GM19043 (cell line): Measurements from ENCODE around the gene CSNK1A1.

ENCODE experiments used
- ATAC-seq: cut with Tn5 transposase; IDR thresholded peaks from one replicate; pipeline ENCODE4 v1.9.1; 2021; ENCODE audit warnings: low read depth; ENCODE audit not compliant: unreplicated experiment

Gene CSNK1A1

GRCh38 chr5:149575131-149575530 lies 23.9 kb upstream of the CSNK1A1 start:
- no peak for ATAC-seq

- no peak for ATAC-seq
Measured at GRCh38 chr5:149572576-149573231, 21.5 kb upstream of the CSNK1A1 start.

- no peak for ATAC-seq
Measured at GRCh38 chr5:149572170-149572569, 20.9 kb upstream of the CSNK1A1 start.

DNA sequence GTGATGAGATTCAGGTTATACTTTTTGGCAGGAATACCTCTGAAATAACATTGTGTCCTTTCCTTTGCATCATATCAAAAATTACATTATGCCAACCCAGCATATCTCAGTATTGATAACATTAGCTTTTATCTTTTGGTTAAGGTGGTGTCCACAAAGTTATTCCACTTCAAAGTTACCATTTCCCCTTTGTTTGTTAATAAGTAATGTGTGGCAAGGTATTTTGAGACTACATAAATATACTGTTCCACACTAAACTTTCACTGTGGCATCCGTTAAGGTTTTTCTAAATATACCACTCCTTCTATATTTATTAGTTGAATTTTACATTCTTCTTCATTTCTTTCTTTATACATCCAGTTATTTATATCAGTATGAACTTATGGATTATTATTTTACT lies 16.0 kb upstream of the CSNK1A1 start:
- no peak for ATAC-seq

DNA sequence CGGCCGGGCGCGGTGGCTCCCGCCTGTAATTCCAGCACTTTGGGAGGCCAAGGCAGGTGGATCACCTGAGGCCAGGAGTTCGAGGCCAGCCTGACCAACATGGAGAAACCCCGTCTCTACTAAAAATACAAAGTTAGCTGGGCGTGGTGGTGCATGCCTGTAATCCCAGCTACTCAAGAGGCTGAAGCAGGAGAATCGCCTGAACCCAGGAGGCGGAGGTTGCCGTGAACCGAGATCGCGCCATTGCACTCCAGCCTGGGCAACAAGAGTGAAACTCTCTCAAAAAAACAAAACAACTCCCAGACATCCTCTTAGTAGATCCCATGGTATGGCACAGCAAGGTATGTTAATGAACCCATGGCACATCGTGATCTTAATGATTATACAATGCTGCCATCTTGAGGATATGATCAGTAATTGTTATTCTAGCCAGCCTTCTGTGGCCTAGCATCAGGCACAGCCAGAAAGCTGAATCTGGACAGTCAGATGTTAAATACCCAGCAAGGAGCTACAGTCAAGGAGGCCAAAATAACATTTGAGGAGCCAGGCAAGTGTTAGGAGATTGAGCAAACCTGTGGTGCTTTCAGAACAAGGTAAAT lies 13.4 kb upstream of the CSNK1A1 start:
- ATAC-seq, result peak; percentile 86

- ATAC-seq, result no peak
Measured at GRCh38 chr5:149563466-149563865, 12.2 kb upstream of the CSNK1A1 start.

GRCh38 chr5:149561848-149562247 lies 10.6 kb upstream of the CSNK1A1 start:
- no peak for ATAC-seq

GRCh38 chr5:149559706-149560105 lies 8.5 kb upstream of the CSNK1A1 start:
- ATAC-seq, result no peak

DNA sequence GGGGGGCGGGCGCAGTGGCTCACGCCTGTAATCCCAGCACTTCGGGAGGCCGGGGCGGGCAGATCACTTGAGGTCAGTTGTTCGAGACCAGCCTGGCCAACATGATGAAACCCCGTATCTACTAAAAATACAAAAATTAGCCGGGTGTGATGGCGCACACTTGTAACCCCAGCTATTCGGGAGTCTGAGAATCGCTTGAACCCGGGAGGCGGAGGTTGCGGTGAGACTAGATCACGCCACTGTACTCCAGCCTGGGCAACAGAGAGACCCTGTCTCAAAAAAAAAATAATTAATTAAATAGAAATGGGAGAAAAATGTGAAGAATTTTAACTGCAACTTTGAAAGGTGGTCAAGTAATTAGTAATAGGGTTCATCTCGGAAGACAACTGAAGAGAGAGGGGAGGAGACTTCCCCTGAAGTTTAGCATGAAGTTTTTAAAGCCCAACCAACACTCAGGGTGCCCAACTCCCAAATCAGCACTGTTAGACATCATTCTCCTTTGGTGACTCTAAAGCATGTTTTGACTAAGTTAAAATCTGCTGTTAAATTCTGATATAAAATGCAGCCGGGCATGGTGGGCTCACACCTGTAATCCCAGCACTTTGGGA lies 1.4 kb upstream of the CSNK1A1 start:
- no peak for ATAC-seq

- no peak for ATAC-seq
Measured at GRCh38 chr5:149552038-149552494, 827 bp upstream of the CSNK1A1 start.

DNA sequence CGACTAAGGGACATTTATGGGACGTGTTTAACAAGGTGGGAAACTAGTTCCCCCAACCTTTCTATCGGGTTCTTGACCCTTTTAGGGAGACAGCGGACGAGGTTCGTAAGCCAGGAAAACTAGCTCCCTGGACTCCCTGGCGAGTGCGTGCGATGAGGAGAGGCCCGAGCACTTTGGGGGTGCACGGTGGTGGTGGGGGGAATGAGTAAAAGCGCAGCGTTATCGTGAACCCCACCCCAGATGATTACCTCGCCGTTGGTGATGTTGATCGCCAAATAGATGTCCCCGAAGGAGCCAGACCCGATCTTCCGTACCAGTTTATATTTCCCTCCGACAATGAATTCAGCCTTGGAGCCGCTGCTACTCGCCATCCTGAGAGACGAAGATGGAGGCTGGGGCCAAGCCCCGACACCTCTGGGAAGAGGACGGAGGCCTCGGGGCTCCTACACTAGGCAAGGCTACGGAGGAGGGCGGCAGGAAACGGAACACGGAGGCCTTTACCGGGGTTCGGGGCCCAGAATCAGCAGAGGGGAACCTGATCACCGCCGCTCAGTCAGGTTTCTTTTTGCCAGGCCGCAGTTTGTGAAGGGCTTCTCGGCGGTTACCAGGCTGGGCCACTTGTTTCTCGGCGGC lies 529 bp downstream of the CSNK1A1 start:
- ATAC-seq, result no peak

- ATAC-seq, result no peak
Measured at GRCh38 chr5:149550268-149550583, 1.0 kb downstream of the CSNK1A1 start.

DNA sequence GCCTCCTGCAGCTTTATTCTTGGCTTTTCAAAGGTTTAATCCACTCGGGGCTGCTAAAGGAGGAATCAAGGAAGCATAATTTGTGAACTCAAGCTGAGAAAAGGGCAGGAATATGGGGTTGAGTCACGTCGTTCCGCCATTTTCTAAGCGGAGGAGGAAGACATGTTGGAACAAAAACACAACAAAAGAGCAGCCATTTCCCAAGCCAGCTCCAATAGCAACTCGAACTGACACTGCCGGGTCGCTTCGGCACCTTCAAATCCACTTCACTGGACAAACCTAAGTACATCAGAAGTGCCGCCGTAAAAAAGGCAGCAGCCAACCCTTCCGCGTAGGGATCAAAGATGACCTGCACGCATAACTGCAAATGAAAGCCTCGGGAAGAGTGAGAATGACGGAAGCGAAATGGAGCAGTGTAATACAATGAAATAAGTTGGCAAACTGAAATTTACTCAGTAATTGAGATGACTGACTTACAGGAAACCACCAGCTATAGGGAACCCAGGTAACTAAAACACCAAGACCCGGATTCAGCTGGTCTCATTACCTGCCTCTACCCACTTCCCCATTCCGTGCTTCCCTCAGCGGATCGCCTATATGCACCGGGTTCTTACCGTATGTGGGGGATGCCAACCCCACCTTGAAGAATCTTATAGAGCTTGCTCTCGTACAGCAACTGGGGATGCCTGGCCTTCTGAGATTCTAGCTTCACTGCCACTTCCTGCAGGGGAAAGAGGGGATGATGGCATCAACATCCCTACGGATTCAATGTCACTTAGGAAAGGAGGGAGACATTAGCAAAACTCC lies 1.6 kb downstream of the CSNK1A1 start:
- peak; percentile 28 for ATAC-seq

DNA sequence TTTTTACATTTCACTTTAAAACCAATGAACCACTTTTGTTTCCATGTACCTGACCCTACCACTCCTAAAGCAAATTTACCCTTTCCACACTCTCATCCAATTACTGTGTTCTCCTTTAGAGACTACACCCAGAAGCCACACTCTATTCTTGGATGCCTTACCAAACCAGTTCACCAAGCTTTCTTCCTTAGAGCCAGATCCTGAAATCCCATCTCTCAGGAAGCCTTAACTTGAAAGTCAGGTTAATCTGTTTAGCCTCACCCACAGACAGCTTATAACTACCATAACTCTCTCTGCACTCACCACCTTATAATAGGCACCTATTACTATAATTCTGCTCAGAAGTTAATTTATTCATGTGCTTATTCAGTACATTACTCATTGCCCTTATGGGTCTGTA lies 4.3 kb downstream of the CSNK1A1 start:
- ATAC-seq, result no peak

GRCh38 chr5:149545327-149545726 lies 5.9 kb downstream of the CSNK1A1 start:
- no peak for ATAC-seq

- no peak for ATAC-seq
Measured at GRCh38 chr5:149544028-149544420, 7.2 kb downstream of the CSNK1A1 start.

- no peak for ATAC-seq
Measured at GRCh38 chr5:149543361-149544027, 7.7 kb downstream of the CSNK1A1 start.

- no peak for ATAC-seq
Measured at GRCh38 chr5:149541893-149542292, 9.3 kb downstream of the CSNK1A1 start.

DNA sequence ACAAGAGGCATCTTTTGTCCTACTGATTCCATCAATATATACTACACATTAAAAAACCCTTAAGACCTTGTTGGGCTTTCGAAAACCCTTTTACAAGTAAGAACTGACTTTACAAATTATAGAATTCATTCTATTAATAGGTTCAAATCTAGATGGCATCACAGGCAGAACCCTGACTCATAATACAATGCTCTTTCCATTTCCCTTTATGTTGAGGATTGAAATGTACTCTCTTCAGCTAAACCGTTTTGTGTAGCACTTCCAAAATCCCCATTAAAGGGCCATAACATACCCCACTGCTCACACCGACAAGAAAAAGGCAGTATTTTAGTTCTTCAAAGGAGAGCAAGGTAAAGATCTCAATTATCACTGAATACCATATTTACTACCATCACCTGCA lies 11.2 kb downstream of the CSNK1A1 start:
- ATAC-seq, result no peak

GRCh38 chr5:149537374-149537975 lies 13.8 kb downstream of the CSNK1A1 start:
- ATAC-seq, result no peak
